GM12878 (cell line): ENCODE data around the gene TBRG1. TPM values are rescaled to one million over a fixed set of nuclear protein-coding genes. Genes with fewer than 3 reads are reported as not detected.

Experiments used
- ATAC-seq: fragments of 200-7000 bp; cut with Tn5 transposase; 3 replicates; pipeline ENCODE4 v1.9.1; 2020; ENCODE audit warnings: mild to moderate bottlenecking, moderate library complexity
- BruUV-seq: library from RNA; stranded (reverse); fragments of 400-500 nt; replicated peaks from 2 replicates; lab custom pipeline; 2021; lab: Mats Ljungman, UMichigan
- CTCF ChIA-PET: fragments of 300-600 bp; sonication (Branson Sonifier 250); formaldehyde crosslinking; extraction: SDS; loops from one replicate; lab custom pipeline; 2021; ENCODE audit warnings: inconsistent platforms; lab: Yijun Ruan, JAX
- POLR2A ChIA-PET: fragments of 350-600 bp; formaldehyde crosslinking; extraction: SDS; loops from one replicate; lab custom pipeline; 2021; ENCODE audit warnings: inconsistent platforms; lab: Charles Lee
- RAD21 ChIA-PET: fragments of 300-600 bp; sonication (Branson Sonifier 250); formaldehyde crosslinking; loops from one replicate; lab custom pipeline; 2023; ENCODE audit warnings: antibody characterized with exemption; ENCODE audit not compliant: unreplicated experiment; lab: Charles Lee
- SMC1A ChIA-PET: fragments of 300-600 bp; sonication (Branson Sonifier 250); formaldehyde crosslinking; loops from one replicate; lab custom pipeline; 2023; ENCODE audit not compliant: unreplicated experiment, uncharacterized antibody; lab: Charles Lee
- DNase-seq: peaks from one replicate; pipeline ENCODE4 v3.0.0-alpha.2; 2011; ENCODE audit warnings: low read depth, low spot score
- FAIRE-seq: peaks from 3 replicates; lab custom pipeline; 2011; peaks lifted over from hg19 to GRCh38; lab: Jason Lieb, UNC
- H2AFZ ChIP-seq: 2 replicates; pipeline ENCODE4 v1.6.0; 2011; ENCODE audit warnings: low read depth, low read length, control low read depth; ENCODE audit not compliant: control insufficient read depth
- H3K27ac ChIP-seq: 2 replicates; pipeline ENCODE4 v1.5.1; 2011; ENCODE audit warnings: control low read depth; ENCODE audit not compliant: control insufficient read depth, insufficient read depth
- H3K27me3 ChIP-seq, 2 experiments: replicated peaks in 1 of 2; 2 replicates each; pipeline versions ENCODE4 v1.6.0 to v1.6.1; 2011; ENCODE audit warnings: low read length in 1 of 2; ENCODE audit not compliant: control insufficient read depth in 2 of 2, insufficient read depth in 2 of 2
- H3K36me3 ChIP-seq, 2 experiments: 2 replicates each; pipeline ENCODE4 v1.5.1; 2011; ENCODE audit warnings: low read length in 1 of 2; ENCODE audit not compliant: control insufficient read depth in 2 of 2, insufficient read depth in 2 of 2
- H3K4me1 ChIP-seq: 2 replicates; pipeline ENCODE4 v1.6.1; 2011; ENCODE audit warnings: mild to moderate bottlenecking, low read length, moderate library complexity, mixed read lengths; ENCODE audit not compliant: control insufficient read depth, insufficient read depth
- H3K4me2 ChIP-seq: 2 replicates; pipeline ENCODE4 v1.6.0; 2011; ENCODE audit warnings: control low read depth; ENCODE audit not compliant: control insufficient read depth, insufficient read depth
- H3K4me3 ChIP-seq: fragments of 200-600 bp; sonication (generic); 2 replicates; pipeline ENCODE4 v1.5.1; 2016
- H3K79me2 ChIP-seq: 2 replicates; pipeline ENCODE4 v1.6.0; 2011; ENCODE audit warnings: low read length; ENCODE audit not compliant: control insufficient read depth, insufficient read depth
- H3K9ac ChIP-seq: 2 replicates; pipeline ENCODE4 v1.8.0; 2011; ENCODE audit warnings: low read length, control low read depth, mixed read lengths; ENCODE audit not compliant: control insufficient read depth, insufficient read depth
- H3K9me3 ChIP-seq: replicated peaks from 3 replicates; pipeline ENCODE4 v1.5.1; 2011; ENCODE audit warnings: mild to moderate bottlenecking, low read length; ENCODE audit not compliant: control insufficient read depth, insufficient read depth
- H4K20me1 ChIP-seq: 2 replicates; pipeline ENCODE4 v1.6.0; 2011; ENCODE audit not compliant: control insufficient read depth, insufficient read depth
- CBFB ChIP-seq: IDR thresholded peaks from 2 replicates; pipeline ENCODE4 v1.6.1; 2016; ENCODE audit warnings: antibody characterized with exemption, low read depth
- NBN ChIP-seq: fragments of 450-650 bp; IDR thresholded peaks from 2 replicates; pipeline ENCODE4 v1.6.1; 2016
- PAX5 ChIP-seq: IDR thresholded peaks from 2 replicates; pipeline ENCODE4 v1.6.1; 2011; ENCODE audit warnings: low read depth, low read length, borderline replicate concordance
- RUNX3 ChIP-seq: IDR thresholded peaks from 2 replicates; pipeline ENCODE4 v1.6.1; 2012; ENCODE audit warnings: low read length, inconsistent platforms
- SREBF2 ChIP-seq: IDR thresholded peaks from 2 replicates; pipeline ENCODE4 v1.6.1; 2012; ENCODE audit warnings: mild to moderate bottlenecking, low read length
- SUZ12 ChIP-seq: fragments of 200-600 bp; sonication (generic); IDR thresholded peaks from one replicate; pipeline ENCODE4 v1.6.1; 2018; ENCODE audit warnings: antibody characterized with exemption, mild to moderate bottlenecking; ENCODE audit not compliant: unreplicated experiment
- YY1 ChIP-seq: IDR thresholded peaks from 2 replicates; pipeline ENCODE4 v1.6.1; 2011; ENCODE audit warnings: low read depth, mild to moderate bottlenecking, low read length
- ZBTB11 ChIP-seq: fragments of 450-650 bp; formaldehyde crosslinking; IDR thresholded peaks from 2 replicates; pipeline ENCODE4 v1.5.0; 2022; ENCODE audit warnings: mild to moderate bottlenecking, missing genetic modification characterization
- WGBS: methylation state at CpG from one replicate; pipeline ENCODE4 v1.1.6; 2016; ENCODE audit warnings: low lambda C conversion rate; ENCODE audit not compliant: insufficient replicate concordance, insufficient coverage; ENCODE audit errors: missing lambda C conversion rate; 5-methylcytosine and 5-hydroxymethylcytosine counted together
- in situ Hi-C: fragments of 300-500 bp; cut with MboI; formaldehyde crosslinking; loops from 9 replicates; pipeline ENCODE4 v1.14.3; 2018; ENCODE audit warnings: mixed read lengths
- intact Hi-C: fragments of 100-400 bp; cut with micrococcal nuclease; formaldehyde crosslinking; loops from one replicate; pipeline ENCODE4 v1.14.2; 2022; ENCODE audit not compliant: unreplicated experiment
- polyA plus RNA-seq, 11 experiments: library from polyadenylated mRNA; depleted of rRNA in 4 of 11; unstranded in 6 of 11; stranded (reverse) in 5 of 11; fragments of >200 nt; fragmentation: Nextera tagmentation in 4 of 11; fragmentation: Illumina TruSeq in 1 of 11; extraction: Ambion mirVana in 4 of 11; extraction: Trizol in 1 of 11; gene quantifications; 1 replicate in 1 of 11; 2 replicates in 10 of 11; pipeline versions ENCODE4 v1.2.1 to v1.2.3, GENCODE V29; 2011 to 2016; ENCODE audit warnings: inconsistent platforms in 2 of 11, missing spikeins in 2 of 11, low read depth in 1 of 11
- total RNA-seq, 4 experiments: library from RNA; depleted of rRNA in 3 of 4; stranded (reverse); fragments of >200 nt in 3 of 4; fragmentation: Illumina TruSeq in 1 of 4; extraction: Trizol in 1 of 4; gene quantifications; 2 replicates each; pipeline versions ENCODE4 v1.2.1 to v1.2.3, GENCODE V29; 2013 to 2021

Gene TBRG1
- total and polyA plus RNA-seq, 10 of the 15 experiments (the other 5 are each of a cell fraction or from before 2014, with no cell fraction given), result 12.3 to 46.6 (median 26.2) TPM

GRCh38 chr11:124583781-124584180, 38.9 kb upstream of the TBRG1 start (continued):
- no peak for TF ChIP-seq ZBTB11 (CRISPR knock-in tag)
- no peak for TF ChIP-seq SREBF2
- no peak for TF ChIP-seq RUNX3
- no peak for TF ChIP-seq NBN
- no peak for TF ChIP-seq PAX5

- TF ChIP-seq SUZ12 (no peak), YY1 (no peak), CBFB (no peak)
- no peak overlapping the region for H3K4me2 ChIP-seq
- no peaks in the 10 kb centered on the region for H3K36me3 ChIP-seq
- WGBS, result 41% methylated on average over 3 of the region's 4 CpGs
- no peak overlapping the region for H3K9ac ChIP-seq
- H3K27me3 ChIP-seq, result no peaks in the 10 kb centered on the region; a peak in 1 of 4 replicates
- H2AFZ ChIP-seq, result no peak overlapping the region
- no peak for ATAC-seq
- ChIA-PET POLR2A (no interaction called here), CTCF (interaction anchor here (1.1 to 2.8 kb wide), 15 partner anchors 8 to 515 kb away, joined by 3 to 32 read pairs (median 5); no protein-coding TSS in a partner anchor), SMC1A (interaction anchor here (0.6 to 1.8 kb wide), 8 partner anchors 9 to 1632 kb away, joined by 3 to 12 read pairs (median 5); no protein-coding TSS in a partner anchor), RAD21 (interaction anchor here (1.0 to 2.0 kb wide), 4 partner anchors 167 to 516 kb away, joined by 3 to 7 read pairs (median 4); no protein-coding TSS in a partner anchor)
- H3K79me2 ChIP-seq, result no peaks in the 10 kb centered on the region
- no TSS peak for BruUV-seq
- no peak for FAIRE-seq
- no peaks in the 10 kb centered on the region for H4K20me1 ChIP-seq
- in situ Hi-C loops, result loop anchor here (5.0 to 10.0 kb wide), 2 partner anchors 168 to 510 kb away; no protein-coding TSS in a partner anchor
- no peak overlapping the region for H3K4me3 ChIP-seq
- no peaks in the 10 kb centered on the region for H3K9me3 ChIP-seq
- intact Hi-C loops, result no loop called here
- H3K27ac ChIP-seq, result no peak overlapping the region
- no peak for DNase-seq
- no peaks in the 10 kb centered on the region for H3K4me1 ChIP-seq
Observed at GRCh38 chr11:124584681-124585372, 37.8 kb upstream of the TBRG1 start.
